Common myeloid progenitor, CD34-positive (primary cell): ENCODE measurements around the gene C14orf180.

Experiments
- CTCF ChIA-PET: fragments of 350-600 bp; sonication (Branson Sonifier 250); formaldehyde crosslinking; loops from one replicate; lab custom pipeline; 2021; ENCODE audit warnings: antibody characterized with exemption; lab: Charles Lee
- POLR2A ChIA-PET: fragments of 350-600 bp; sonication (Branson Sonifier 250); formaldehyde crosslinking; loops from one replicate; lab custom pipeline; 2021; ENCODE audit warnings: antibody characterized with exemption; lab: Charles Lee
- DNase-seq, 3 donors: peaks; one replicate each; pipeline versions ENCODE4 v3.0.0 to v3.0.0-alpha.2; 2013
- H3K27ac ChIP-seq, 2 experiments: 1 replicate in 1 of 2; 2 replicates in 1 of 2; pipeline ENCODE4 v1.7.0; 2013; ENCODE audit warnings: inconsistent platforms in 2 of 2, low read length in 2 of 2, mild to moderate bottlenecking in 2 of 2, low read depth in 1 of 2, moderate library complexity in 1 of 2; ENCODE audit not compliant: severe bottlenecking in 2 of 2, insufficient read depth in 1 of 2, poor library complexity in 1 of 2
- H3K27me3 ChIP-seq, 5 experiments: replicated peaks in 2 of 5; 1 replicate in 3 of 5; 2 replicates in 2 of 5; pipeline versions ENCODE4 v1.6.1 to v1.7.0; 2013; ENCODE audit warnings: low read length in 4 of 5, mild to moderate bottlenecking in 2 of 5, moderate library complexity in 2 of 5, inconsistent platforms in 1 of 5; ENCODE audit not compliant: insufficient read depth in 5 of 5, control insufficient read depth in 4 of 5
- H3K36me3 ChIP-seq, 4 experiments: 1 replicate in 2 of 4; 2 replicates in 2 of 4; pipeline versions ENCODE4 v1.6.1 to v1.7.0; 2013; ENCODE audit warnings: low read length in 3 of 4, control low read depth in 1 of 4, mild to moderate bottlenecking in 1 of 4; ENCODE audit not compliant: control insufficient read depth in 4 of 4, insufficient read depth in 4 of 4
- H3K4me1 ChIP-seq, 4 experiments: 1 replicate in 3 of 4; 2 replicates in 1 of 4; pipeline versions ENCODE4 v1.6.1 to v1.7.1; 2013; ENCODE audit warnings: low read length in 3 of 4, mild to moderate bottlenecking in 3 of 4, control low read depth in 1 of 4, inconsistent platforms in 1 of 4, moderate library complexity in 1 of 4; ENCODE audit not compliant: control insufficient read depth in 4 of 4, insufficient read depth in 4 of 4; ENCODE audit errors: control extremely low read depth in 1 of 4
- H3K4me3 ChIP-seq, 7 experiments: 1 replicate in 4 of 7; 2 replicates in 3 of 7; pipeline versions ENCODE4 v1.5.1 to v1.7.0; 2013; ENCODE audit warnings: mild to moderate bottlenecking in 7 of 7, low read length in 6 of 7, moderate library complexity in 6 of 7, inconsistent platforms in 2 of 7, low read depth in 2 of 7, control low read depth in 1 of 7; ENCODE audit not compliant: insufficient read depth in 4 of 7, control insufficient read depth in 1 of 7; ENCODE audit errors: extremely low read depth in 1 of 7
- H3K9me3 ChIP-seq, 5 experiments: 1 replicate in 4 of 5; 2 replicates in 1 of 5; pipeline versions ENCODE4 v1.6.1 to v1.7.1; 2013; ENCODE audit warnings: low read length in 4 of 5, mild to moderate bottlenecking in 2 of 5, inconsistent platforms in 1 of 5, low read depth in 1 of 5, moderate library complexity in 1 of 5; ENCODE audit not compliant: control insufficient read depth in 4 of 5, insufficient read depth in 2 of 5; ENCODE audit errors: control extremely low read depth in 1 of 5
- whole genome bisulfite sequencing: methylation state at CpG from one replicate; pipeline ENCODE4 v1.1.5; 2013; ENCODE audit not compliant: insufficient coverage; 5-methylcytosine and 5-hydroxymethylcytosine counted together

Gene C14orf180

DNA sequence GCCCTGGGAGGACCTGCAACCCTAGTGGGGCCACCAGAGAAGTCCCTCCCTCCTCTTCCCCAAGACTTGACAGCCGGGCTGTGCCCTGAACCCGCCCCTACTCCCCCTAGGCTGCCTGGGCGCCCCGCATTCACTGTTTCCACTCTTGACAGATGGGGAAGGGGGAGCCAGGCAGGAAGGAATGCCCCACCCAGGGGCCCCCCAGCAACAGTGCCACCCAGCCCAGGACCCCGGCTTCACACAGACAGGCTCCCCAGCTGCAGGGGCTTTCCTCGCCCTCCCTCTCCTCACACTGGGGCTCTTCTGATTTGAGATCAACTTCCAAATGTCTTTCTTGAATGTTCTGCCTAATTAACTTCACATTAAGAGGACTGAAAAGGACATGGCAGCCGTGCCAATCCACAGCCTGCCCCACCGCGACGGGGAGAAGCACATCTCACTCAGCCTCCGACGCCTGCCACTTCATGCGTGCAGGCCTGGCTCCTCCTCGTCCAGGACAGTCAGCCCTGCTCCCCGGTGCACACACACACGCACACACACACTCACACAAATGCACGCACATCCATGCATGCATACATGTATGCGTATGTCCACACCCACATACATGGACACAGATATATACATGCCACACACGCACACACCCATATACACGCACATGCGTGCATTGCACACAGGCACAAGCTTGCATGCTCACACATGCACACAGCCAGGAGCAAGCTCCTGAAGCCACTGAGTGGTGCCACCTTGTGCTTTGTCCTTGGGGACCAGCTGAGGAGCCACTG is 19.6 kb upstream of the C14orf180 start:
- H3K27ac ChIP-seq = no peak overlapping the region
- ChIA-PET POLR2A (no interaction called here), CTCF (interaction anchor here (1.2 kb wide), 1 partner anchor 466 kb away, joined by 3 read pairs; no protein-coding TSS in a partner anchor)
- H3K27me3 ChIP-seq = peaks cover 0 to 6% (median 0%) of the 10 kb centered on the region in 5 experiments
- H3K36me3 ChIP-seq = no peaks in the 10 kb centered on the region
- no peak overlapping the region for H3K4me3 ChIP-seq
- H3K4me1 ChIP-seq = peaks cover 0 to 14% (median 7%) of the 10 kb centered on the region in 4 experiments
- no peak for DNase-seq
- H3K9me3 ChIP-seq = no peaks in the 10 kb centered on the region
- 90% methylated on average over 17 of the region's 21 CpGs for WGBS

GRCh38 chr14:104560586-104560945 is 19.0 kb upstream of the C14orf180 start:
- no peak for DNase-seq
- no peak overlapping the region for H3K4me3 ChIP-seq
- H3K4me1 ChIP-seq = peaks cover 0 to 14% (median 7%) of the 10 kb centered on the region in 4 experiments
- POLR2A ChIA-PET = no interaction called here
- no peaks in the 10 kb centered on the region for H3K36me3 ChIP-seq
- H3K27ac ChIP-seq = no peak overlapping the region
- WGBS = 87% methylated on average over 3 of the region's 3 CpGs
- CTCF ChIA-PET = interaction anchor here (1.0 to 1.2 kb wide), 2 partner anchors 425 to 467 kb away, joined by 3 to 4 read pairs; no protein-coding TSS in a partner anchor
- H3K27me3 ChIP-seq = peaks cover 0 to 12% (median 2%) of the 10 kb centered on the region in 5 experiments
- H3K9me3 ChIP-seq = no peaks in the 10 kb centered on the region

- DNase-seq = no peak
- H3K27ac ChIP-seq = no peak overlapping the region
- ChIA-PET CTCF (interaction anchor here (0.7 to 1.2 kb wide), 3 partner anchors 124 to 467 kb away, joined by 3 to 4 read pairs (median 3); no protein-coding TSS in a partner anchor), POLR2A (no interaction called here)
- H3K36me3 ChIP-seq = no peaks in the 10 kb centered on the region
- no peak overlapping the region for H3K4me3 ChIP-seq
- H3K9me3 ChIP-seq = no peaks in the 10 kb centered on the region
- peaks cover 0 to 14% (median 7%) of the 10 kb centered on the region in 4 experiments for H3K4me1 ChIP-seq
- 76% methylated on average over 13 of the region's 17 CpGs for WGBS
- H3K27me3 ChIP-seq = peaks cover 0 to 17% (median 2%) of the 10 kb centered on the region in 5 experiments
These were observed 18.4 kb upstream of the C14orf180 start for GRCh38 chr14:104561124-104561557.

GRCh38 chr14:104561632-104562495 is 17.7 kb upstream of the C14orf180 start:
- H3K27me3 ChIP-seq = peaks cover 0 to 23% (median 2%) of the 10 kb centered on the region in 5 experiments
- H3K27ac ChIP-seq = no peak overlapping the region
- ChIA-PET CTCF (interaction anchor here (0.5 to 1.0 kb wide), 3 partner anchors 125 to 426 kb away, joined by 3 to 4 read pairs (median 3); no protein-coding TSS in a partner anchor), POLR2A (interaction anchor here (0.6 kb wide), 1 partner anchor 423 kb away, joined by 3 read pairs; no protein-coding TSS in a partner anchor)
- no peak overlapping the region for H3K4me3 ChIP-seq
- H3K4me1 ChIP-seq = peaks cover 0 to 14% (median 7%) of the 10 kb centered on the region in 4 experiments
- H3K9me3 ChIP-seq = no peaks in the 10 kb centered on the region
- DNase-seq = no peak
- WGBS = 82% methylated on average over 19 of the region's 23 CpGs
- no peaks in the 10 kb centered on the region for H3K36me3 ChIP-seq

- Histone ChIP-seq H3K4me3 (no peak overlapping the region), H3K9me3 (no peaks in the 10 kb centered on the region), H3K27me3 (peaks cover 0 to 30% (median 2%) of the 10 kb centered on the region in 5 experiments), H3K36me3 (no peaks in the 10 kb centered on the region), H3K4me1 (peaks cover 0 to 14% (median 7%) of the 10 kb centered on the region in 4 experiments), H3K27ac (no peak overlapping the region)
- POLR2A ChIA-PET = no interaction called here
- DNase-seq = no peak
- 93% methylated on average over 4 of the region's 5 CpGs for WGBS
- CTCF ChIA-PET = interaction anchor here (0.5 kb wide), 1 partner anchor 342 kb away, joined by 3 read pairs; no protein-coding TSS in a partner anchor
These were observed 17.0 kb upstream of the C14orf180 start for GRCh38 chr14:104562606-104563005.

- ChIA-PET CTCF (interaction anchor here (1.3 to 3.4 kb wide), 6 partner anchors 9 to 470 kb away, joined by 3 to 21 read pairs (median 6); no protein-coding TSS in a partner anchor), POLR2A (no interaction called here)
- Histone ChIP-seq H3K4me3 (peak overlapping the region in 1 of 7 experiments; percentile 26), H3K27me3 (peaks cover 0 to 30% (median 2%) of the 10 kb centered on the region in 5 experiments), H3K9me3 (no peaks in the 10 kb centered on the region), H3K36me3 (no peaks in the 10 kb centered on the region), H3K4me1 (peaks cover 0 to 14% (median 7%) of the 10 kb centered on the region in 4 experiments), H3K27ac (no peak overlapping the region)
- DNase-seq = no peak
- WGBS = 52% methylated on average over 9 of the region's 15 CpGs
These were observed 16.3 kb upstream of the C14orf180 start for GRCh38 chr14:104563191-104563741.
